SK-N-SH (cell line): Measurements from ENCODE around the gene NRGN. TPM values are rescaled to one million over a fixed set of nuclear protein-coding genes. Genes with fewer than 3 reads are reported as not detected.

Experiments
- CTCF ChIA-PET: fragments of 300-600, 350-600 bp; formaldehyde crosslinking; extraction: SDS; loops from one replicate; lab custom pipeline; 2021; lab: Yijun Ruan, JAX
- POLR2A ChIA-PET: fragments of 350-600 bp; sonication (Branson Sonifier 250); formaldehyde crosslinking; extraction: SDS; loops from one replicate; lab custom pipeline; 2020; ENCODE audit warnings: antibody characterized with exemption, inconsistent platforms; lab: Yijun Ruan, JAX
- DNase-seq: peaks from one replicate; pipeline ENCODE4 v3.0.0; 2012
- H2AFZ ChIP-seq: fragments of 200-600 bp; sonication (generic); 2 replicates; pipeline ENCODE4 v1.8.1; 2016; ENCODE audit warnings: antibody characterized with exemption, mild to moderate bottlenecking, low read depth
- H3F3A ChIP-seq: fragments of 200-600 bp; sonication (generic); replicated peaks from 2 replicates; pipeline ENCODE3; 2016; ENCODE audit warnings: antibody characterized with exemption, mild to moderate bottlenecking; ENCODE audit not compliant: insufficient read depth
- H3K27ac ChIP-seq, 2 experiments: fragments of 200-500 bp in 1 of 2; fragments of 200-600 bp in 1 of 2; sonication (Bioruptor generic) in 1 of 2; sonication (generic), shearing (Covaris generic) in 1 of 2; 2 replicates each; pipeline versions ENCODE4 v1.5.1 to v1.6.1; 2014 to 2016; ENCODE audit warnings: low read depth in 2 of 2, inconsistent platforms in 1 of 2, low read length in 1 of 2, mild to moderate bottlenecking in 1 of 2, mixed read lengths in 1 of 2
- H3K27me3 ChIP-seq: fragments of 200-600 bp; sonication (generic), shearing (Covaris generic); 2 replicates; pipeline ENCODE4 v1.6.1; 2016; ENCODE audit warnings: mixed run types; ENCODE audit not compliant: insufficient read depth
- H3K36me3 ChIP-seq, 2 experiments: fragments of 200-500 bp in 1 of 2; fragments of 200-600 bp in 1 of 2; sonication (Bioruptor generic) in 1 of 2; sonication (generic) in 1 of 2; replicated peaks in 1 of 2; 2 replicates each; pipeline versions ENCODE3 to v1.5.1; 2014 to 2016; ENCODE audit warnings: low read length in 1 of 2, mild to moderate bottlenecking in 1 of 2; ENCODE audit not compliant: insufficient read depth in 2 of 2, control insufficient read depth in 1 of 2
- H3K4me1 ChIP-seq, 2 experiments: fragments of 200-500 bp in 1 of 2; fragments of 200-600 bp in 1 of 2; sonication (Bioruptor generic) in 1 of 2; sonication (generic), shearing (Covaris generic) in 1 of 2; 2 replicates each; pipeline versions ENCODE4 v1.5.1 to v1.6.1; 2014 to 2016; ENCODE audit warnings: low read depth in 1 of 2, low read length in 1 of 2, mixed run types in 1 of 2; ENCODE audit not compliant: insufficient read depth in 2 of 2, control insufficient read depth in 1 of 2
- H3K4me2 ChIP-seq: fragments of 200-600 bp; sonication (generic), shearing (Covaris generic); 2 replicates; pipeline ENCODE4 v1.6.1; 2017; ENCODE audit warnings: mixed run types
- H3K4me3 ChIP-seq, 2 experiments: fragments of 200-500 bp in 1 of 2; fragments of 200-600 bp in 1 of 2; sonication (Bioruptor generic) in 1 of 2; sonication (generic), shearing (Covaris generic) in 1 of 2; 2 replicates each; pipeline versions ENCODE4 v1.5.1 to v1.8.1; 2014 to 2016; ENCODE audit warnings: low read depth in 2 of 2, inconsistent platforms in 1 of 2, low read length in 1 of 2, mild to moderate bottlenecking in 1 of 2, mixed read lengths in 1 of 2, moderate library complexity in 1 of 2
- H3K79me2 ChIP-seq: fragments of 200-600 bp; sonication (generic); 2 replicates; pipeline ENCODE4 v1.8.1; 2017; ENCODE audit warnings: mild to moderate bottlenecking; ENCODE audit not compliant: insufficient read depth
- H3K9ac ChIP-seq: fragments of 200-600 bp; sonication (generic); 2 replicates; pipeline ENCODE4 v1.6.1; 2017; ENCODE audit warnings: mixed run types
- H3K9me2 ChIP-seq: fragments of 200-600 bp; sonication (generic); 2 replicates; pipeline ENCODE4 v1.6.1; 2017; ENCODE audit warnings: mixed run types
- H3K9me3 ChIP-seq: fragments of 200-600 bp; sonication (generic); 2 replicates; pipeline ENCODE4 v1.6.1; 2017; ENCODE audit warnings: mixed run types, mild to moderate bottlenecking, moderate library complexity
- H4K20me1 ChIP-seq: fragments of 200-600 bp; sonication (generic); 2 replicates; pipeline ENCODE4 v1.6.1; 2017; ENCODE audit warnings: mild to moderate bottlenecking, mixed run types; ENCODE audit not compliant: insufficient read depth
- EP300 ChIP-seq, 2 experiments: IDR thresholded peaks; 2 replicates each; pipeline versions ENCODE4 v1.4.0 to v1.6.1; 2012; ENCODE audit warnings: borderline replicate concordance in 1 of 2, low read depth in 1 of 2, low read length in 1 of 2
- FOSL2 ChIP-seq: IDR thresholded peaks from 2 replicates; pipeline ENCODE4 v1.4.0; 2012; ENCODE audit warnings: low read depth, mild to moderate bottlenecking, moderate library complexity, borderline replicate concordance
- FOXJ3 ChIP-seq: sonication (generic); formaldehyde crosslinking; IDR thresholded peaks from 2 replicates; pipeline ENCODE4 v1.5.1; 2020; ENCODE audit warnings: mild to moderate bottlenecking, missing genetic modification reagents
- GABPA ChIP-seq: IDR thresholded peaks from 2 replicates; pipeline ENCODE4 v1.4.0; 2012; ENCODE audit warnings: low read depth, mild to moderate bottlenecking
- JUND ChIP-seq: IDR thresholded peaks from 2 replicates; pipeline ENCODE4 v1.4.0; 2012
- MXI1 ChIP-seq: IDR thresholded peaks from 2 replicates; pipeline ENCODE4 v1.6.1; 2012; ENCODE audit warnings: mild to moderate bottlenecking, low read depth, low read length, improper control_type of control experiment
- NFIC ChIP-seq: IDR thresholded peaks from 2 replicates; pipeline ENCODE4 v1.4.0; 2012; ENCODE audit warnings: borderline replicate concordance
- NRF1 ChIP-seq: IDR thresholded peaks from 2 replicates; pipeline ENCODE4 v1.6.1; 2012; ENCODE audit warnings: low read depth, mild to moderate bottlenecking, low read length
- POLR2AphosphoS5 ChIP-seq: IDR thresholded peaks from 2 replicates; pipeline ENCODE4 v1.6.1; 2012; ENCODE audit warnings: low read depth, low read length
- RAD21 ChIP-seq: IDR thresholded peaks from 2 replicates; pipeline ENCODE4 v1.6.1; 2012; ENCODE audit warnings: mild to moderate bottlenecking, low read length
- TAF1 ChIP-seq: IDR thresholded peaks from 2 replicates; pipeline ENCODE4 v1.6.1; 2012; ENCODE audit warnings: low read depth, mild to moderate bottlenecking, low read length, moderate library complexity, borderline replicate concordance
- TCF12 ChIP-seq: IDR thresholded peaks from 2 replicates; pipeline ENCODE4 v1.4.0; 2012
- TEAD4 ChIP-seq: IDR thresholded peaks from 2 replicates; pipeline ENCODE4 v1.4.0; 2012; ENCODE audit warnings: mild to moderate bottlenecking, borderline replicate concordance; ENCODE audit not compliant: insufficient read depth
- WGBS: methylation state at CpG from one replicate; pipeline ENCODE4 v1.1.6; 2017; ENCODE audit warnings: low lambda C conversion rate; 5-methylcytosine and 5-hydroxymethylcytosine counted together
- polyA plus RNA-seq, 3 experiments: library from polyadenylated mRNA; depleted of rRNA; stranded (reverse); fragments of >200 nt; gene quantifications; 2 replicates each; pipeline ENCODE4 v1.2.3, GENCODE V29; 2012
- TF ChIP-seq, protein P1 (sequence below): fragments of 200-600 bp; sonication (generic); IDR thresholded peaks from 2 replicates; pipeline ENCODE4 v1.6.1; 2017; ENCODE audit warnings: antibody characterized with exemption, mild to moderate bottlenecking, moderate library complexity
- TF ChIP-seq, protein P2 (sequence below): IDR thresholded peaks from 2 replicates; pipeline ENCODE4 v1.4.0; 2012; ENCODE audit warnings: low read depth
- TF ChIP-seq, protein P3 (sequence below): IDR thresholded peaks from 2 replicates; pipeline ENCODE4 v1.4.0; 2012; ENCODE audit warnings: low read depth, borderline replicate concordance
- TF ChIP-seq, protein P4 (sequence below): IDR thresholded peaks from 2 replicates; pipeline ENCODE4 v1.4.0; 2012; ENCODE audit warnings: low read depth, borderline replicate concordance
- TF ChIP-seq, protein P5 (sequence below): fragments of 150-350 bp; IDR thresholded peaks from 2 replicates; pipeline ENCODE4 v1.6.1; 2016; ENCODE audit warnings: mild to moderate bottlenecking, low read depth, low read length

The NRGN gene
- polyA plus RNA-seq, 1 of the 3 experiments (the other 2 are of a cell fraction): 6.8 TPM

DNA sequence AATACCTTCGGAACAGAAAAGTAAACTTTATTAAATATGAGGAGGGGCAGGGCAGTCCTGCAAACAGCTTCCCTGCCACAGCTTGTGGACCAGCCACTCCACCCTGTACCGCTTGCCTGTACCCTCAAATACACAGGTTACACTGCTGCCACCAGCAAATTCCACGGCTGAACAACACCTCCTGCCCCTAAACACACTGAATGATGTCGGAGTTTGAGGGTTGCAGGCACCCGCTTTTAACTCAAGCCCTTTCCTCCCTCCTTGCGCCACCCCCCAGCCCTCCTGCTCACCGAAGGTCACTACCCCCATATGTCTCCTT lies 8.3 kb downstream of the NRGN start:
- no peaks in the 10 kb centered on the region for H3K36me3 ChIP-seq
- H3K27ac ChIP-seq: no peak overlapping the region
- H3K79me2 ChIP-seq: no peaks in the 10 kb centered on the region
- H3K9me2 ChIP-seq: no peaks in the 10 kb centered on the region
- ChIA-PET POLR2A (no interaction called here), CTCF (interaction anchor here (1.1 to 4.8 kb wide), 5 partner anchors 8 to 103 kb away, joined by 3 to 28 read pairs (median 3); partner anchors contain the start of genes ESAM and NRGN)
- H3K27me3 ChIP-seq: no peaks in the 10 kb centered on the region
- peaks cover 6% of the 10 kb centered on the region for H3F3A ChIP-seq
- H4K20me1 ChIP-seq: no peaks in the 10 kb centered on the region
- WGBS: 94% methylated on average over 7 of the region's 7 CpGs
- no peak overlapping the region for H3K9ac ChIP-seq
- TF ChIP-seq RAD21: no peak
- no peak for TF ChIP-seq NFIC
- TF ChIP-seq TEAD4: no peak
- TF ChIP-seq, protein P1, sequence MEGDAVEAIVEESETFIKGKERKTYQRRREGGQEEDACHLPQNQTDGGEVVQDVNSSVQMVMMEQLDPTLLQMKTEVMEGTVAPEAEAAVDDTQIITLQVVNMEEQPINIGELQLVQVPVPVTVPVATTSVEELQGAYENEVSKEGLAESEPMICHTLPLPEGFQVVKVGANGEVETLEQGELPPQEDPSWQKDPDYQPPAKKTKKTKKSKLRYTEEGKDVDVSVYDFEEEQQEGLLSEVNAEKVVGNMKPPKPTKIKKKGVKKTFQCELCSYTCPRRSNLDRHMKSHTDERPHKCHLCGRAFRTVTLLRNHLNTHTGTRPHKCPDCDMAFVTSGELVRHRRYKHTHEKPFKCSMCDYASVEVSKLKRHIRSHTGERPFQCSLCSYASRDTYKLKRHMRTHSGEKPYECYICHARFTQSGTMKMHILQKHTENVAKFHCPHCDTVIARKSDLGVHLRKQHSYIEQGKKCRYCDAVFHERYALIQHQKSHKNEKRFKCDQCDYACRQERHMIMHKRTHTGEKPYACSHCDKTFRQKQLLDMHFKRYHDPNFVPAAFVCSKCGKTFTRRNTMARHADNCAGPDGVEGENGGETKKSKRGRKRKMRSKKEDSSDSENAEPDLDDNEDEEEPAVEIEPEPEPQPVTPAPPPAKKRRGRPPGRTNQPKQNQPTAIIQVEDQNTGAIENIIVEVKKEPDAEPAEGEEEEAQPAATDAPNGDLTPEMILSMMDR: no peak
- no peak overlapping the region for H3K4me2 ChIP-seq
- H3K4me1 ChIP-seq: no peaks in the 10 kb centered on the region
- no peaks in the 10 kb centered on the region for H3K9me3 ChIP-seq
- H3K4me3 ChIP-seq: no peak overlapping the region
- no peak for DNase-seq
- no peak overlapping the region for H2AFZ ChIP-seq

DNA sequence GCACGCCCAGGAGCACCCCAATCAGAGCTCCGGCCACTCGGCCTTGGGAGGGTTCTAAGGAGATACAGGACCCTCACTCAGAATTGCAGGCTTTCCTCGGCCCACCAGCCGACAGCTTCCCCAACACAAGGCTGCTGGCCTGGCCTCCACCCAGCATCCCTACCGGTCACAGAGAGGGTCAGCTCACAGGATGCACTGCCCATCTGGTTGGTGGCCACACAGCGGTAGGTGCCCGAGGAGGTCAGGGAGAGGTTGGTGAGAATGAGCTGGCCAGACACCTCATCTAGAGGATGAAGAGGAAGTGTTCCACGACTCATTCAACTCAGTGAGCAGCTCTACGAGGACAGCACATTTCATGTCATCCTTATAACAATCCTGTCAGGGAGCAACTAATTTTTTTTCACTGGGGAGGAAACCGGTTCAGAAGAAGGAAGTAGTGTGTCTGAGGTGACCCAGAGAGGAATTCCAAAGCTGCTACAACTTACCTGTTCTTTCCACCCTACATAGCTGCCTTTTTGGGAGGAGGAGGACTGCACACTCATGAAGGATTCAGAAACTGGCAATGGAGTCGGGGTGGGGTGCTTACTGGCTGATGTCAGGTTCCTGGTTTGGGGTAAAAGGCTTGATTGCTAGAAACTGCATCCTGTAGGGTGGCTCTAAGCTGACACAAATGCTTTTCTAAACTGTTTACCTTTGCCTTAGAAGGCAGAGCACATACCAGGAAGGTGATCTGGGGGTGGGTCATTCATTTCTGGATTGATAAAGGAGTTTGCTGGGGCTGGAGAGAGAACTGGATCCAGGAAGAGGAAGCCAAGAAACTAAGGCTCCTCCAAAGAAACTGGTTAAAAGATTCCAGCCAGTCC lies 9.0 kb downstream of the NRGN start:
- Histone ChIP-seq H4K20me1 (no peaks in the 10 kb centered on the region), H3K4me1 (no peaks in the 10 kb centered on the region), H3K79me2 (no peaks in the 10 kb centered on the region), H3K9me3 (no peaks in the 10 kb centered on the region), H3K4me2 (no peak overlapping the region), H3K27ac (no peak overlapping the region), H3K9me2 (no peaks in the 10 kb centered on the region), H3F3A (peaks cover 6% of the 10 kb centered on the region), H3K36me3 (no peaks in the 10 kb centered on the region), H3K9ac (no peak overlapping the region), H3K27me3 (no peaks in the 10 kb centered on the region), H2AFZ (no peak overlapping the region), H3K4me3 (no peak overlapping the region)
- 70% methylated on average over 9 of the region's 12 CpGs for WGBS
- POLR2A ChIA-PET: no interaction called here
- CTCF ChIA-PET: interaction anchor here (1.1 to 4.8 kb wide), 4 partner anchors 9 to 117 kb away, joined by 3 to 28 read pairs (median 6); partner anchors contain the start of genes ESAM and NRGN
- no peak for DNase-seq
- TF ChIP-seq, protein P2, sequence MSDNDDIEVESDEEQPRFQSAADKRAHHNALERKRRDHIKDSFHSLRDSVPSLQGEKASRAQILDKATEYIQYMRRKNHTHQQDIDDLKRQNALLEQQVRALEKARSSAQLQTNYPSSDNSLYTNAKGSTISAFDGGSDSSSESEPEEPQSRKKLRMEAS: no peak
- TF ChIP-seq, protein P1: no peak
- TF ChIP-seq FOXJ3 (CRISPR knock-in tag) (no peak), TCF12 (no peak), FOSL2 (no peak), TAF1 (no peak), JUND (no peak), POLR2AphosphoS5 (no peak), EP300 (IDR thresholded peaks at IDR 0.05; ENCODE audit: borderline replicate concordance in 1 of 2, low read depth in 1 of 2, low read length in 1 of 2) (no peak), NRF1 (no peak), NFIC (no peak), GABPA (no peak), MXI1 (no peak)
- TF ChIP-seq, protein P3, sequence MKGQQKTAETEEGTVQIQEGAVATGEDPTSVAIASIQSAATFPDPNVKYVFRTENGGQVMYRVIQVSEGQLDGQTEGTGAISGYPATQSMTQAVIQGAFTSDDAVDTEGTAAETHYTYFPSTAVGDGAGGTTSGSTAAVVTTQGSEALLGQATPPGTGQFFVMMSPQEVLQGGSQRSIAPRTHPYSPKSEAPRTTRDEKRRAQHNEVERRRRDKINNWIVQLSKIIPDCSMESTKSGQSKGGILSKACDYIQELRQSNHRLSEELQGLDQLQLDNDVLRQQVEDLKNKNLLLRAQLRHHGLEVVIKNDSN: no peak
- TF ChIP-seq, protein P4, sequence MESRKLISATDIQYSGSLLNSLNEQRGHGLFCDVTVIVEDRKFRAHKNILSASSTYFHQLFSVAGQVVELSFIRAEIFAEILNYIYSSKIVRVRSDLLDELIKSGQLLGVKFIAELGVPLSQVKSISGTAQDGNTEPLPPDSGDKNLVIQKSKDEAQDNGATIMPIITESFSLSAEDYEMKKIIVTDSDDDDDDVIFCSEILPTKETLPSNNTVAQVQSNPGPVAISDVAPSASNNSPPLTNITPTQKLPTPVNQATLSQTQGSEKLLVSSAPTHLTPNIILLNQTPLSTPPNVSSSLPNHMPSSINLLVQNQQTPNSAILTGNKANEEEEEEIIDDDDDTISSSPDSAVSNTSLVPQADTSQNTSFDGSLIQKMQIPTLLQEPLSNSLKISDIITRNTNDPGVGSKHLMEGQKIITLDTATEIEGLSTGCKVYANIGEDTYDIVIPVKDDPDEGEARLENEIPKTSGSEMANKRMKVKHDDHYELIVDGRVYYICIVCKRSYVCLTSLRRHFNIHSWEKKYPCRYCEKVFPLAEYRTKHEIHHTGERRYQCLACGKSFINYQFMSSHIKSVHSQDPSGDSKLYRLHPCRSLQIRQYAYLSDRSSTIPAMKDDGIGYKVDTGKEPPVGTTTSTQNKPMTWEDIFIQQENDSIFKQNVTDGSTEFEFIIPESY: no peak
- TF ChIP-seq, protein P5, sequence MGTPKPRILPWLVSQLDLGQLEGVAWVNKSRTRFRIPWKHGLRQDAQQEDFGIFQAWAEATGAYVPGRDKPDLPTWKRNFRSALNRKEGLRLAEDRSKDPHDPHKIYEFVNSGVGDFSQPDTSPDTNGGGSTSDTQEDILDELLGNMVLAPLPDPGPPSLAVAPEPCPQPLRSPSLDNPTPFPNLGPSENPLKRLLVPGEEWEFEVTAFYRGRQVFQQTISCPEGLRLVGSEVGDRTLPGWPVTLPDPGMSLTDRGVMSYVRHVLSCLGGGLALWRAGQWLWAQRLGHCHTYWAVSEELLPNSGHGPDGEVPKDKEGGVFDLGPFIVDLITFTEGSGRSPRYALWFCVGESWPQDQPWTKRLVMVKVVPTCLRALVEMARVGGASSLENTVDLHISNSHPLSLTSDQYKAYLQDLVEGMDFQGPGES: no peak
